Lower lobe of right lung (tissue), 2 donors: ENCODE data around the gene GLCE. TPM values are rescaled to one million over a fixed set of nuclear protein-coding genes. Genes with fewer than 3 reads are reported as not detected.

Experiments
- ATAC-seq, 2 donors: fragments of 200-7000 bp; cut with Tn5 transposase; one replicate each; pipeline ENCODE4 v1.9.1; 2020 to 2022; ENCODE audit warnings: mild to moderate bottlenecking in 2 of 2, moderate library complexity in 2 of 2
- DNase-seq: peaks from one replicate; pipeline ENCODE4 v3.0.0-alpha.2; 2020
- H3K27ac ChIP-seq: fragments of 200-600 bp; one replicate; pipeline ENCODE4 v1.8.0; 2022
- H3K27me3 ChIP-seq: fragments of 200-600 bp; one replicate; pipeline ENCODE4 v1.8.0; 2022; ENCODE audit warnings: low read depth
- H3K36me3 ChIP-seq: fragments of 200-600 bp; one replicate; pipeline ENCODE4 v1.8.0; 2022; ENCODE audit warnings: mild to moderate bottlenecking
- H3K4me1 ChIP-seq: fragments of 200-600 bp; one replicate; pipeline ENCODE4 v1.8.0; 2022
- H3K4me3 ChIP-seq: fragments of 200-600 bp; one replicate; pipeline ENCODE4 v1.8.0; 2022; ENCODE audit warnings: mild to moderate bottlenecking
- H3K9me3 ChIP-seq: fragments of 200-600 bp; one replicate; pipeline ENCODE4 v1.8.0; 2022
- CTCF ChIP-seq: fragments of 200-600 bp; IDR thresholded peaks from one replicate; pipeline ENCODE4 v1.8.0; 2022; ENCODE audit warnings: antibody characterized with exemption, mild to moderate bottlenecking
- intact Hi-C: fragments of 100-400 bp; cut with DNase I; formaldehyde crosslinking; loops from one replicate; pipeline ENCODE4 v1.11.0; 2022
- total RNA-seq: library from RNA; stranded (reverse); fragmentation: NEBNext Ultra II Directional; extraction: Animal tissue kit (Norgen Biotek cat#: 25700); gene quantifications from one replicate; pipeline ENCODE4 v1.2.1, GENCODE V29; 2021
- donor health status: DM: no; HTN: yes; CAD: no; lungs with severe emphysema.

The GLCE gene
- total RNA-seq, 1 donor from 2014 or later = 19.0 TPM

DNA sequence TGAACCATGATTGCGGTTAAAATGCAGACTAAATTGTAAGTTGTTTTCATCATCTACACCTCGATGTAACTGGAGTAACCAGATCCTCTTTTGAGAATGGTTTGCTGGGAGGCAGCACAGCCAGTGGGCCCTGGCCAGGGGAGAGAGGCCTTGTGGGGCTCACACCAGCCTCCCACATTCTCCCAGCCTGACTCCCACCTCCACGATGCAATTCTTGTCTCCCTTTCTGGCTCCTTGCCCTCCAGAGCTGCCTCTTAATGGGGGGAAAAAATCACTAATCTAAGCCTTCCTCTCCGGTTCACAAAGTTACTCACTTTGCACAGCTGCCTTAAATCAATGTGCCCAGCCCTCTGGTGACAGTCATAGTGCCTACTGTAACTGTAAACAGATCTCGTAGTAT, 120.3 kb downstream of the GLCE start:
- DNase-seq = no peak
- no peak for ATAC-seq
- no peak overlapping the region for H3K27ac ChIP-seq
- intact Hi-C loops = no loop called here
- no peak for TF ChIP-seq CTCF
- H3K36me3 ChIP-seq = no peaks in the 10 kb centered on the region
- H3K9me3 ChIP-seq = no peaks in the 10 kb centered on the region
- H3K27me3 ChIP-seq = no peaks in the 10 kb centered on the region
- H3K4me3 ChIP-seq = no peak overlapping the region
- H3K4me1 ChIP-seq = no peaks in the 10 kb centered on the region

DNA sequence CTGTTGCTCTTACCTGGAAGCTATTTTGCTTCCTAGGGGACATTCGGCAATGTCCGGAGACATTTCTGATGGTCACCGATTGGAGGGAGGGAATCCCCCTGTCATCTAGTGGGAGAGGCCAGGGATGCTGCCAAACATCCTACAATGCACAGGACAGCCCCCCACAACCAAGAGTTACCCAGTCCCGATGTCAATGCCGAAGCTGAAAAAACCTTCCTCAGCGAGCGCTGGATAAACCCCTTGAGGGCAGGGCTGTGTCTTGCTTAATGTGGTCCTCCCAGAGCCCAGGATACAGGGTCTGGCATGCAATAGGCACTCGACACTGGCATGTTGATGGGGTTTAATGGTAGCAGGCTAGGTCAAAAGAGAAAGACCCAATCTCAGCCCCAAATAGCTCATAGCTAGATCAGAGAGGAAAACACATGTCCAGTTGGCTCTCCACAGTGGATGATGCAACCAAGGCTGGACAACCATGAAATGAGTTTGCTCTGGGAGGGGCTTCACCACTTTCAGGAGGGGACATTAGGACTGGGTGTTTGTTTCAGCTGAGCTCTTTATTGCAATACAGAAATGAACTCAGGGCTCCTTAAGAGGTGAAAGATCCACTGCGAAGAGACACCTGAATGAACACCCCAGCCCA, 121.8 kb downstream of the GLCE start:
- no peaks in the 10 kb centered on the region for H3K27me3 ChIP-seq
- H3K9me3 ChIP-seq = no peaks in the 10 kb centered on the region
- ATAC-seq (no peak), DNase-seq (no peak)
- intact Hi-C loops = no loop called here
- H3K27ac ChIP-seq = no peak overlapping the region
- no peaks in the 10 kb centered on the region for H3K4me1 ChIP-seq
- H3K4me3 ChIP-seq = no peak overlapping the region
- H3K36me3 ChIP-seq = no peaks in the 10 kb centered on the region
- no peak for TF ChIP-seq CTCF

- no peaks in the 10 kb centered on the region for H3K9me3 ChIP-seq
- no peaks in the 10 kb centered on the region for H3K27me3 ChIP-seq
- TF ChIP-seq CTCF = no peak
- H3K27ac ChIP-seq = no peak overlapping the region
- no peak overlapping the region for H3K4me3 ChIP-seq
- intact Hi-C loops = no loop called here
- ATAC-seq (no peak), DNase-seq (no peak)
- H3K4me1 ChIP-seq = peaks cover 31% of the 10 kb centered on the region
- H3K36me3 ChIP-seq = no peaks in the 10 kb centered on the region
Measured at GRCh38 chr15:69285834-69286233, 125.4 kb downstream of the GLCE start.

DNA sequence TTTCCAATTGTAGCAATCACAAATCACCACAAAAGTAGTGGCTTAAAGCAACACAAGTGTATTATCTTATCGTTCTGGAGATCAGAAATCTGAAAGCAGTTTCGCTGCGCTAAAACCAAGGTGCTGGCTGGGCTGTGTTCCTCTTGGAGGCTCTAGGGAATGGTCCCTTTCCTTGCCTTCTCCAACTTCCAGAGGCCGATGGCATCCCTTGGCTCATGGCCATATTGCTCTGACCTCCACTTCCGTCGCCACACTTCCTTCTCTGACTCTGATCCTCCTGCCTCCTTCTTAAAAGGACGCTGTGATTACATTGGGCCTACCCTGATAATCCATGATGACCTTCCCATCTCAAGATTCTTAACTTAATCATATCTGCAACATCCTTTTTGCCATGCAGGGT, 127.6 kb downstream of the GLCE start:
- H3K4me1 ChIP-seq = peaks cover 39% of the 10 kb centered on the region
- H3K4me3 ChIP-seq = no peak overlapping the region
- ATAC-seq (no peak), DNase-seq (no peak)
- TF ChIP-seq CTCF = no peak
- peak overlapping the region; percentile 80 for H3K27ac ChIP-seq
- intact Hi-C loops = no loop called here
- no peaks in the 10 kb centered on the region for H3K9me3 ChIP-seq
- no peaks in the 10 kb centered on the region for H3K36me3 ChIP-seq
- no peaks in the 10 kb centered on the region for H3K27me3 ChIP-seq

DNA sequence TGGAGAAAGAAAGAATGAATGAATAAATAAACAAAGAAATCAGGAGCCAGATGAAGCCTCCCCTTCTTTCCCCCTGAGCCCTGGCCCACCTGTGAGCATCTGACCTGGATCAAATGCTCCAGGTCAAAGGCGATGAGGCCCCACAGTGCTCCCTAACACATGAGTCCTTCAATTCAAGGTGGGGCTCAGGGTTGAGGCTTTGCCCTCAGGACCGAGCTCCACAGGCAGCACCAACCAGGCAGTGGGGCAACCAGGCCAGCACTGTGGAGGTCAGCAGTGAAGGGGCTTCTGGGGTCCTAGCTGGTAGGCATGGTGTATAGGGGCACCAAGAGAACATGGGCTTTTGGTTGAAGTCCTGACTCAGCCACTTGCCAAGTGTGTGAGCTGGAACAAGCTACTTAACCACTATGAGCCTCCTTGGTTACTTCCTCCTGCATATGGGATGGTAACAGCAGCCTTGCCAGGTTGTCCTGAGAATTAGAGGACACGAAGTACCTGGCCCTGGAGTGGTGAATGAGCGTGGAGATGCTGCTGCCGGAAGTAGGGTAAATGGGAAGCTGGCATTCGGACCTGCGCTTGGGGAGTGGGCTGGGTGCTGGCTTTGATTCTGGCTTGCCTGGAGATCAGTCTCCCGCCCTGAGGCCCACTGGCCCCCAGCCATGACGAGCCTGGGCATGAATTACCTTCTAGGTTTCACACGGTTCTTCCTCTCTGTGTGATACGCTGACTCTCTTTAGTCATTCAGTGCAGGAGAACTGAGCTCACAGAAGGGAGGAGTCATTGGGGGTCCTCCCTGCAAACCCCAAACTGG, 128.3 kb downstream of the GLCE start:
- no peak for TF ChIP-seq CTCF
- intact Hi-C loops = no loop called here
- ATAC-seq (peak; percentile 77 to 81), DNase-seq (peak; percentile 70)
- peak overlapping the region; percentile 80 for H3K27ac ChIP-seq
- H3K4me1 ChIP-seq = peaks cover 39% of the 10 kb centered on the region
- no peaks in the 10 kb centered on the region for H3K36me3 ChIP-seq
- H3K4me3 ChIP-seq = no peak overlapping the region
- no peaks in the 10 kb centered on the region for H3K9me3 ChIP-seq
- no peaks in the 10 kb centered on the region for H3K27me3 ChIP-seq
